SK-N-SH (cell line): Measurements from ENCODE around the gene SCNM1. TPM values are rescaled to one million over a fixed set of nuclear protein-coding genes. Genes with fewer than 3 reads are reported as not detected.

Experiments
- CTCF ChIA-PET: fragments of 300-600, 350-600 bp; formaldehyde crosslinking; extraction: SDS; loops from one replicate; lab custom pipeline; 2021; lab: Yijun Ruan, JAX
- POLR2A ChIA-PET: fragments of 350-600 bp; sonication (Branson Sonifier 250); formaldehyde crosslinking; extraction: SDS; loops from one replicate; lab custom pipeline; 2020; ENCODE audit warnings: antibody characterized with exemption, inconsistent platforms; lab: Yijun Ruan, JAX
- DNase-seq: peaks from one replicate; pipeline ENCODE4 v3.0.0; 2012
- H2AFZ ChIP-seq: fragments of 200-600 bp; sonication (generic); 2 replicates; pipeline ENCODE4 v1.8.1; 2016; ENCODE audit warnings: antibody characterized with exemption, mild to moderate bottlenecking, low read depth
- H3F3A ChIP-seq: fragments of 200-600 bp; sonication (generic); replicated peaks from 2 replicates; pipeline ENCODE3; 2016; ENCODE audit warnings: antibody characterized with exemption, mild to moderate bottlenecking; ENCODE audit not compliant: insufficient read depth
- H3K27ac ChIP-seq, 2 experiments: fragments of 200-500 bp in 1 of 2; fragments of 200-600 bp in 1 of 2; sonication (Bioruptor generic) in 1 of 2; sonication (generic), shearing (Covaris generic) in 1 of 2; 2 replicates each; pipeline versions ENCODE4 v1.5.1 to v1.6.1; 2014 to 2016; ENCODE audit warnings: low read depth in 2 of 2, inconsistent platforms in 1 of 2, low read length in 1 of 2, mild to moderate bottlenecking in 1 of 2, mixed read lengths in 1 of 2
- H3K27me3 ChIP-seq: fragments of 200-600 bp; sonication (generic), shearing (Covaris generic); 2 replicates; pipeline ENCODE4 v1.6.1; 2016; ENCODE audit warnings: mixed run types; ENCODE audit not compliant: insufficient read depth
- H3K36me3 ChIP-seq, 2 experiments: fragments of 200-500 bp in 1 of 2; fragments of 200-600 bp in 1 of 2; sonication (Bioruptor generic) in 1 of 2; sonication (generic) in 1 of 2; replicated peaks in 1 of 2; 2 replicates each; pipeline versions ENCODE3 to v1.5.1; 2014 to 2016; ENCODE audit warnings: low read length in 1 of 2, mild to moderate bottlenecking in 1 of 2; ENCODE audit not compliant: insufficient read depth in 2 of 2, control insufficient read depth in 1 of 2
- H3K4me1 ChIP-seq, 2 experiments: fragments of 200-500 bp in 1 of 2; fragments of 200-600 bp in 1 of 2; sonication (Bioruptor generic) in 1 of 2; sonication (generic), shearing (Covaris generic) in 1 of 2; 2 replicates each; pipeline versions ENCODE4 v1.5.1 to v1.6.1; 2014 to 2016; ENCODE audit warnings: low read depth in 1 of 2, low read length in 1 of 2, mixed run types in 1 of 2; ENCODE audit not compliant: insufficient read depth in 2 of 2, control insufficient read depth in 1 of 2
- H3K4me2 ChIP-seq: fragments of 200-600 bp; sonication (generic), shearing (Covaris generic); 2 replicates; pipeline ENCODE4 v1.6.1; 2017; ENCODE audit warnings: mixed run types
- H3K4me3 ChIP-seq, 2 experiments: fragments of 200-500 bp in 1 of 2; fragments of 200-600 bp in 1 of 2; sonication (Bioruptor generic) in 1 of 2; sonication (generic), shearing (Covaris generic) in 1 of 2; 2 replicates each; pipeline versions ENCODE4 v1.5.1 to v1.8.1; 2014 to 2016; ENCODE audit warnings: low read depth in 2 of 2, inconsistent platforms in 1 of 2, low read length in 1 of 2, mild to moderate bottlenecking in 1 of 2, mixed read lengths in 1 of 2, moderate library complexity in 1 of 2
- H3K79me2 ChIP-seq: fragments of 200-600 bp; sonication (generic); 2 replicates; pipeline ENCODE4 v1.8.1; 2017; ENCODE audit warnings: mild to moderate bottlenecking; ENCODE audit not compliant: insufficient read depth
- H3K9ac ChIP-seq: fragments of 200-600 bp; sonication (generic); 2 replicates; pipeline ENCODE4 v1.6.1; 2017; ENCODE audit warnings: mixed run types
- H3K9me2 ChIP-seq: fragments of 200-600 bp; sonication (generic); 2 replicates; pipeline ENCODE4 v1.6.1; 2017; ENCODE audit warnings: mixed run types
- H3K9me3 ChIP-seq: fragments of 200-600 bp; sonication (generic); 2 replicates; pipeline ENCODE4 v1.6.1; 2017; ENCODE audit warnings: mixed run types, mild to moderate bottlenecking, moderate library complexity
- H4K20me1 ChIP-seq: fragments of 200-600 bp; sonication (generic); 2 replicates; pipeline ENCODE4 v1.6.1; 2017; ENCODE audit warnings: mild to moderate bottlenecking, mixed run types; ENCODE audit not compliant: insufficient read depth
- CTCF ChIP-seq: fragments of 200-600 bp; sonication (generic); IDR thresholded peaks from 2 replicates; pipeline ENCODE4 v1.6.1; 2017; ENCODE audit warnings: antibody characterized with exemption, mild to moderate bottlenecking, moderate library complexity
- ELF1 ChIP-seq: IDR thresholded peaks from 2 replicates; pipeline ENCODE4 v1.4.0; 2012
- EZH2phosphoT487 ChIP-seq: fragments of 200-600 bp; sonication (generic); IDR thresholded peaks from 2 replicates; pipeline ENCODE4 v1.6.1; 2017; ENCODE audit warnings: low read depth, mixed run types, mild to moderate bottlenecking, antibody characterized with exemption, moderate library complexity, borderline replicate concordance
- FOXJ3 ChIP-seq: sonication (generic); formaldehyde crosslinking; IDR thresholded peaks from 2 replicates; pipeline ENCODE4 v1.5.1; 2020; ENCODE audit warnings: mild to moderate bottlenecking, missing genetic modification reagents
- FOXM1 ChIP-seq: IDR thresholded peaks from 2 replicates; pipeline ENCODE4 v1.4.0; 2012; ENCODE audit warnings: low read depth, mild to moderate bottlenecking
- MAX ChIP-seq: IDR thresholded peaks from 2 replicates; pipeline ENCODE4 v1.4.0; 2012; ENCODE audit warnings: low read depth
- NFIC ChIP-seq: IDR thresholded peaks from 2 replicates; pipeline ENCODE4 v1.4.0; 2012; ENCODE audit warnings: borderline replicate concordance
- RXRA ChIP-seq: IDR thresholded peaks from 2 replicates; pipeline ENCODE4 v1.4.0; 2012; ENCODE audit warnings: low read depth, mild to moderate bottlenecking, borderline replicate concordance
- SIN3A ChIP-seq: IDR thresholded peaks from 2 replicates; pipeline ENCODE4 v1.6.1; 2012; ENCODE audit warnings: low read depth, mild to moderate bottlenecking, low read length, moderate library complexity, borderline replicate concordance
- SMC3 ChIP-seq: IDR thresholded peaks from 2 replicates; pipeline ENCODE4 v1.6.1; 2012; ENCODE audit warnings: low read depth, low read length, improper control_type of control experiment
- TAF1 ChIP-seq: IDR thresholded peaks from 2 replicates; pipeline ENCODE4 v1.6.1; 2012; ENCODE audit warnings: low read depth, mild to moderate bottlenecking, low read length, moderate library complexity, borderline replicate concordance
- TEAD4 ChIP-seq: IDR thresholded peaks from 2 replicates; pipeline ENCODE4 v1.4.0; 2012; ENCODE audit warnings: mild to moderate bottlenecking, borderline replicate concordance; ENCODE audit not compliant: insufficient read depth
- USF1 ChIP-seq: IDR thresholded peaks from 2 replicates; pipeline ENCODE4 v1.4.0; 2012; ENCODE audit warnings: low read depth, borderline replicate concordance
- USF2 ChIP-seq: fragments of 150-350 bp; IDR thresholded peaks from 2 replicates; pipeline ENCODE4 v1.6.1; 2017; ENCODE audit warnings: antibody characterized with exemption, low read length, low read depth, borderline replicate concordance
- YY1 ChIP-seq: IDR thresholded peaks from 2 replicates; pipeline ENCODE4 v1.4.0; 2012; ENCODE audit warnings: low read depth, mild to moderate bottlenecking
- ZBTB33 ChIP-seq: IDR thresholded peaks from 2 replicates; pipeline ENCODE4 v1.4.0; 2012; ENCODE audit warnings: low read depth, borderline replicate concordance
- whole genome bisulfite sequencing: methylation state at CpG from one replicate; pipeline ENCODE4 v1.1.6; 2017; ENCODE audit warnings: low lambda C conversion rate; 5-methylcytosine and 5-hydroxymethylcytosine counted together
- polyA plus RNA-seq, 3 experiments: library from polyadenylated mRNA; depleted of rRNA; stranded (reverse); fragments of >200 nt; gene quantifications; 2 replicates each; pipeline ENCODE4 v1.2.3, GENCODE V29; 2012

Gene SCNM1
- polyA plus RNA-seq, 1 of the 3 experiments (the other 2 are of a cell fraction), result 27.8 TPM

GRCh38 chr1:151167116-151167515 lies 1.2 kb downstream of the SCNM1 start:
- Histone ChIP-seq H3K79me2 (peaks cover 40% of the 10 kb centered on the region), H3K4me1 (peaks cover 4 to 15% of the 10 kb centered on the region in 2 experiments; a peak in 2 of 4 replicates), H4K20me1 (no peaks in the 10 kb centered on the region), H3K27me3 (no peaks in the 10 kb centered on the region), H3K9ac (peak overlapping the region; percentile 81), H3K9me2 (no peaks in the 10 kb centered on the region), H3K9me3 (no peaks in the 10 kb centered on the region), H3K4me2 (peak overlapping the region; percentile 93), H3K27ac (peak overlapping the region in 1 of 2 experiments; percentile 76; a peak in 1 of 4 replicates), H3F3A (no peaks in the 10 kb centered on the region), H3K36me3 (peaks cover 17 to 27% of the 10 kb centered on the region in 2 experiments), H3K4me3 (peak overlapping the region; percentile 84 to 86), H2AFZ (no peak overlapping the region)
- ChIA-PET CTCF (interaction anchor here (1.0 to 1.3 kb wide), 4 partner anchors 9 to 107 kb away, joined by 3 to 5 read pairs (median 4); partner anchors contain the start of gene TMOD4), POLR2A (interaction anchor here (1.0 kb wide), 1 partner anchor 22 kb away, joined by 4 read pairs; no protein-coding TSS in a partner anchor)
- TF ChIP-seq CTCF, result no peak
- no peak for TF ChIP-seq SIN3A
- no peak for TF ChIP-seq NFIC
- no peak for TF ChIP-seq FOXM1
- TF ChIP-seq FOXJ3 (CRISPR knock-in tag), result no peak
- TF ChIP-seq ZBTB33, result no peak
- TF ChIP-seq TEAD4, result no peak
- no peak for TF ChIP-seq ELF1
- no peak for TF ChIP-seq YY1
- no peak for TF ChIP-seq MAX
- TF ChIP-seq EZH2phosphoT487, result no peak
- DNase-seq, result no peak
- 76% methylated on average over 6 of the region's 6 CpGs for WGBS

- WGBS, result 84% methylated on average over 3 of the region's 5 CpGs
These were observed 5.2 kb downstream of the SCNM1 start for GRCh38 chr1:151171190-151171589.

More at GRCh38 chr1:151171190-151171589, 5.2 kb downstream of the SCNM1 start:
- DNase-seq, result no peak
- Histone ChIP-seq H3K4me1 (peaks cover 4 to 8% of the 10 kb centered on the region in 2 experiments; a peak in 2 of 4 replicates), H3F3A (peaks cover 5% of the 10 kb centered on the region), H2AFZ (no peak overlapping the region), H3K27me3 (no peaks in the 10 kb centered on the region), H3K9ac (no peak overlapping the region), H3K4me2 (no peak overlapping the region), H3K9me2 (no peaks in the 10 kb centered on the region), H3K4me3 (no peak overlapping the region), H3K79me2 (peaks cover 20% of the 10 kb centered on the region), H4K20me1 (no peaks in the 10 kb centered on the region), H3K9me3 (no peaks in the 10 kb centered on the region), H3K36me3 (peaks cover 19 to 46% of the 10 kb centered on the region in 2 experiments), H3K27ac (no peak overlapping the region)
- ChIA-PET POLR2A (interaction anchor here (2.3 kb wide), 1 partner anchor 19 kb away, joined by 7 read pairs; the partner anchor contains the start of gene VPS72), CTCF (interaction anchor here (1.7 kb wide), 1 partner anchor 81 kb away, joined by 4 read pairs; no protein-coding TSS in a partner anchor)
- TF ChIP-seq USF1, result no peak
- TF ChIP-seq SMC3, result no peak
- TF ChIP-seq ELF1, result no peak
- TF ChIP-seq RXRA, result no peak
- TF ChIP-seq TEAD4, result no peak
- TF ChIP-seq TAF1, result no peak
- no peak for TF ChIP-seq USF2
